Heart right ventricle (tissue), 16 donors: ENCODE data around the gene NUAK1. TPM values are rescaled to one million over a fixed set of nuclear protein-coding genes. Genes with fewer than 3 reads are reported as not detected.

Experiments used
- ATAC-seq, 8 donors: fragments of 200-7000 bp; cut with Tn5 transposase; one replicate each; pipeline ENCODE4 v1.9.1; 2020; ENCODE audit warnings: mild to moderate bottlenecking in 8 of 8, moderate library complexity in 8 of 8, moderate number of reproducible peaks in 1 of 8
- DNase-seq, 2 donors: peaks; one replicate each; pipeline ENCODE4 v3.0.0-alpha.2; 2020
- H3K27ac ChIP-seq, 10 donors: fragments of 200-600 bp; sonication (generic) in 2 of 10; one replicate each; pipeline versions ENCODE4 v1.5.0 to v1.8.0; 2020 to 2022; ENCODE audit warnings: mild to moderate bottlenecking in 3 of 10
- H3K27me3 ChIP-seq, 7 donors: fragments of 200-600 bp; one replicate each; pipeline ENCODE4 v1.8.0; 2021 to 2022; ENCODE audit warnings: mild to moderate bottlenecking in 2 of 7
- H3K36me3 ChIP-seq, 9 donors: fragments of 200-600 bp; sonication (generic) in 1 of 9; one replicate each; pipeline versions ENCODE4 v1.5.0 to v1.8.0; 2020 to 2022; ENCODE audit warnings: mild to moderate bottlenecking in 2 of 9
- H3K4me1 ChIP-seq, 9 donors: fragments of 200-600 bp; sonication (generic) in 1 of 9; one replicate each; pipeline versions ENCODE4 v1.5.0 to v1.8.0; 2020 to 2022; ENCODE audit warnings: mild to moderate bottlenecking in 4 of 9
- H3K4me3 ChIP-seq, 10 donors: fragments of 200-600 bp; sonication (generic) in 2 of 10; one replicate each; pipeline versions ENCODE4 v1.5.0 to v1.8.0; 2020 to 2022; ENCODE audit warnings: mild to moderate bottlenecking in 7 of 10, moderate library complexity in 2 of 10
- H3K9me3 ChIP-seq, 11 donors: fragments of 200-600 bp in 10 of 11; sonication (generic) in 2 of 11; one replicate each; pipeline versions ENCODE4 v1.5.0 to v1.8.0; 2013 to 2022; ENCODE audit warnings: mild to moderate bottlenecking in 2 of 11, control low read depth in 1 of 11, moderate library complexity in 1 of 11
- WGBS, 2 donors: extraction: QIAGEN DNeasy Blood & Tissue Kit; methylation state at CpG; one replicate each; pipeline ENCODE4 v1.1.7; 2013; ENCODE audit warnings: inconsistent platforms in 1 of 2; 5-methylcytosine and 5-hydroxymethylcytosine counted together
- intact Hi-C, 10 donors: fragments of 100-400 bp; cut with DNase I; formaldehyde crosslinking; loops; one replicate each; pipeline versions ENCODE4 v1.11.1 to v1.14.2; 2022
- polyA plus RNA-seq, 2 donors: library from polyadenylated mRNA; stranded (reverse); fragments of 200-250 nt; gene quantifications; one replicate each; pipeline ENCODE4 v1.2.3, GENCODE V29; 2013
- total RNA-seq, 10 donors: library from RNA; stranded (reverse); fragmentation: NEBNext Ultra II Directional in 3 of 10; extraction: Animal tissue kit (Norgen Biotek cat#: 25700) in 3 of 10; gene quantifications; one replicate each; pipeline versions ENCODE4 v1.2.1 to v1.2.4, GENCODE V29; 2021 to 2023
- TF ChIP-seq, protein P1 (sequence below), 9 donors: fragments of 200-600 bp; sonication (generic) in 2 of 9; IDR thresholded peaks; one replicate each; pipeline versions ENCODE4 v1.5.0 to v1.8.0; 2021 to 2022; ENCODE audit warnings: antibody characterized with exemption in 9 of 9, mild to moderate bottlenecking in 5 of 9, moderate library complexity in 1 of 9
- donor health status: Arrhythmogenic right ventricular cardiomyopathy.
- donor health status: ischemic (EF 13 %, LVEDD 7.1; RV severe dilation, severe dysfunction).
- donor health status: healthy with polysubstance abuse.
- donor health status: DM: no; HTN: yes; CAD: no.
- donor health status: DM: no; HTN: no; CAD: no.
- donor health status: ischemic (EF 25% LVEDD 6.9; RV normal size, moderate dysfunction).
- donor health status: ischemic (EF 25% LVEDD 5.7; RV mildly dilated, moderate dysfunction).
- donor health status: healthy.
- donor health status: DM: yes; HTN: yes; CAD: no.
- donor health status: Ischemic cardiomyopathy.
- donor health status: ischemic (EF 35%, LVEDD 5.7; RV mildly dilated, moderate dysfunction).
- donor health status: nonischemic (EF 11% LVEDD 7.7; RV severe dilation, severe dysfunction).
- donor health status: DM: yes; HTN: yes; CAD: no.
- donor health status: PGD.
- donor health status: ischemic (EF 29% LVEDD 5.4; RV normal size, mild dysfunction).
- donor health status: nonischemic (EF 23%, LVEDD 6.1; RV moderate dilation, normal function).

NUAK1 gene
- total and polyA plus RNA-seq, 12 donors = 9.8 to 59.0 (median 44.8) TPM

DNA sequence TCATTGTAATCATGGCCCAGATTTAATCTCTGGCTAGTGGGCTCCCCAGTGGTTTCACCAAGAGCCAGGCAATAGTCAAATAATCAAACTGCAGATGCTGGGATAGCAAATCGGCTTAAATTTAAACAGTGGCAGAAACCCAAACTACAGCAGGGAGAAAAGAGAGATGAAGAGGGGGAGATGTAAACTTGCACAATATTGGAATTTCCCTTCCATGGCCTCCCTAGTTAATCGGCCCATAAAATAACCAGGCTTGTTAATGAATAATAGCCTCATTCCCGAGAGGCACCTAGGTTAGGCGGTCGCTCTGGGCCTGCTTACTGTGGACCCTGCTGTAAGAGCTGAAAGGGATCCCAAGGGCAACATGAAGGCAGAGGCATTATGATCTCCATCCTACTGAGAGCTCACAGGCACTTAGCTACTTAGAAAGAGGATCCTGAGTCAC lies 116.2 kb downstream of the NUAK1 start:
- H3K27me3 ChIP-seq = no peaks in the 10 kb centered on the region
- no peak overlapping the region for H3K4me3 ChIP-seq
- 84 to 89% methylated on average over 5 of the region's 5 CpGs for WGBS, 2 donors
- no peak overlapping the region for H3K27ac ChIP-seq
- peaks cover 0 to 18% (median 6%) of the 10 kb centered on the region in 11 donors for H3K9me3 ChIP-seq
- peaks cover 0 to 21% (median 16%) of the 10 kb centered on the region in 9 donors for H3K4me1 ChIP-seq
- TF ChIP-seq, protein P1, sequence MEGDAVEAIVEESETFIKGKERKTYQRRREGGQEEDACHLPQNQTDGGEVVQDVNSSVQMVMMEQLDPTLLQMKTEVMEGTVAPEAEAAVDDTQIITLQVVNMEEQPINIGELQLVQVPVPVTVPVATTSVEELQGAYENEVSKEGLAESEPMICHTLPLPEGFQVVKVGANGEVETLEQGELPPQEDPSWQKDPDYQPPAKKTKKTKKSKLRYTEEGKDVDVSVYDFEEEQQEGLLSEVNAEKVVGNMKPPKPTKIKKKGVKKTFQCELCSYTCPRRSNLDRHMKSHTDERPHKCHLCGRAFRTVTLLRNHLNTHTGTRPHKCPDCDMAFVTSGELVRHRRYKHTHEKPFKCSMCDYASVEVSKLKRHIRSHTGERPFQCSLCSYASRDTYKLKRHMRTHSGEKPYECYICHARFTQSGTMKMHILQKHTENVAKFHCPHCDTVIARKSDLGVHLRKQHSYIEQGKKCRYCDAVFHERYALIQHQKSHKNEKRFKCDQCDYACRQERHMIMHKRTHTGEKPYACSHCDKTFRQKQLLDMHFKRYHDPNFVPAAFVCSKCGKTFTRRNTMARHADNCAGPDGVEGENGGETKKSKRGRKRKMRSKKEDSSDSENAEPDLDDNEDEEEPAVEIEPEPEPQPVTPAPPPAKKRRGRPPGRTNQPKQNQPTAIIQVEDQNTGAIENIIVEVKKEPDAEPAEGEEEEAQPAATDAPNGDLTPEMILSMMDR (IDR thresholded peaks at IDR 0.05) = no peak
- H3K36me3 ChIP-seq = no peaks in the 10 kb centered on the region
- no peak for DNase-seq
- no peak for ATAC-seq
- intact Hi-C loops = no loop called here

DNA sequence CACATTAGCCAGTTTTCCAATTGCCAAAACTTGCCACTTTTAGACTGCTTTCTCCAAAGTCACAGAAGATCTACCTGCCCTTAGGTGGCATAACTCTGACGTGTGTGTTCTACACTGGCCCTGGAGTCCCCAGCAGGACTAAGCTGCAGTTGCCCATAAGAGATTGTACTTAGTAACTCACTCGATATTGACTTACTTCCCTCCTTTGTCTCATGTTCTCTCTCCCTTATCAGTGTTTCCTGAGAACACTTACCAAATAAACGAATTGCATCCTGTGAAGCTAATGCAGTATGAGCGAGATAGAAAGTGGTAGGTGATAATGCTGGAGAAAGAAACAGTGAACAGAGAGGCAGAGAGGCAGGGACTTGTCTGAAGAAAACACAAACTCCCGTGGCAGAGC lies 117.2 kb downstream of the NUAK1 start:
- peak overlapping the region in 5 of 10 donors; percentile 27 to 43 (median 33) for H3K27ac ChIP-seq
- WGBS, 2 donors = 13 to 14% methylated on average over 5 of the region's 5 CpGs

DNA sequence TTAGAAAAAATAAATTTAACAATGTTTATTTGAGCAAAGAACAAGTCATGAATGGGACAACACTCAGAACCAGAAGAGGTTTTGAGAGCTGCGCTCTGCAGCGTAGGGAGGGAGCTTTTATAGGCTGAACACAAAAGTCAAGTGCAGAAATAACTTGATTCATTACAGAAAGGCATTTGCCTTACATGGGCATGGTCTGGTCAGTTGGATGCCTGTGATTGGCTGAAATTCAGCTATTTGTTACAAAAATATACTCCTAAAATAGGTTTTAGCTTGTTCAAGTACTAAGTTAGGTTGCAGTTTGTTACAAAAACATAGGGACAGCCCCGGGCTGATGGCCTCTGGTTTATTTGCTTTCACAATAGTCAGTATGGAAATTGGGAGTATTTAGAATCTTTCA lies 118.0 kb downstream of the NUAK1 start:
- WGBS, 2 donors = 68 to 91% methylated on average over 3 of the region's 3 CpGs
- TF ChIP-seq, protein P1 (IDR thresholded peaks at IDR 0.05) = no peak
- Histone ChIP-seq H3K4me1 (peaks cover 0 to 21% (median 16%) of the 10 kb centered on the region in 9 donors), H3K27me3 (no peaks in the 10 kb centered on the region), H3K27ac (peak overlapping the region in 3 of 10 donors; percentile 33 to 43 (median 38)), H3K36me3 (no peaks in the 10 kb centered on the region), H3K4me3 (no peak overlapping the region), H3K9me3 (peaks cover 0 to 18% (median 6%) of the 10 kb centered on the region in 11 donors)
- intact Hi-C loops = no loop called here
- no peak for DNase-seq
- ATAC-seq = no peak

More for the DNA sequence above, 117.2 kb downstream of the NUAK1 start:
- intact Hi-C loops = no loop called here
- H3K4me1 ChIP-seq = peaks cover 0 to 21% (median 16%) of the 10 kb centered on the region in 9 donors
- H3K36me3 ChIP-seq = no peaks in the 10 kb centered on the region
- peaks cover 0 to 18% (median 6%) of the 10 kb centered on the region in 11 donors for H3K9me3 ChIP-seq
- no peak overlapping the region for H3K4me3 ChIP-seq
- DNase-seq = no peak
- H3K27me3 ChIP-seq = no peaks in the 10 kb centered on the region
- peak in 7 of 8 donors; percentile 39 to 89 (median 81) for ATAC-seq
- TF ChIP-seq, protein P1 (IDR thresholded peaks at IDR 0.05) = no peak

DNA sequence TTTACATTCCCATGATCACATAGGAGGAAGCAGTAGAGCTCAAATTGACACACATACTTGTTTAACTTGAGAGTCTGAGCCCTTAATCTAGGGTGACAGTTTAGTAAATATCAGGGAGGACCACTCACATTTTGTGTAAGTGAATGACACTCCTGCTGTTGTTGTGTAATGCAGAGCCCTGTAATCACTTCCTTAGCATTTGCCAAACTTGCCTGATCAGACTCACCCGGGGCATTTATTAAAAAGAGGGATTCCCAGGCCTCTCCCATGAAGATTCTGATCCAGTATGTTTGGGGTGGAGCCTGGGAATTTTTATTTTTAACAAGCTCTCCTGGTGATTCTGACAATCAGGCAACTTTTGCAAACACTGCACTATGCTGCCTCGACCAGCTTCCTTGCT lies 119.6 kb downstream of the NUAK1 start:
- no peak overlapping the region for H3K4me3 ChIP-seq
- no peaks in the 10 kb centered on the region for H3K36me3 ChIP-seq
- ATAC-seq (no peak), DNase-seq (no peak)
- H3K27me3 ChIP-seq = no peaks in the 10 kb centered on the region
- intact Hi-C loops = no loop called here
- TF ChIP-seq, protein P1 (IDR thresholded peaks at IDR 0.05) = no peak
- 78 to 81% methylated on average over 2 of the region's 2 CpGs for WGBS, 2 donors
- H3K9me3 ChIP-seq = peaks cover 0 to 18% (median 6%) of the 10 kb centered on the region in 11 donors
- H3K4me1 ChIP-seq = peaks cover 0 to 28% (median 17%) of the 10 kb centered on the region in 9 donors
- H3K27ac ChIP-seq = no peak overlapping the region
